H1 (cell line): ENCODE data around the gene MAPT. TPM values are rescaled to one million over a fixed set of nuclear protein-coding genes. Genes with fewer than 3 reads are reported as not detected.

Source experiments
- CTCF ChIA-PET: fragments of 300-600 bp; sonication (Branson Sonifier 250); formaldehyde crosslinking; loops from one replicate; lab custom pipeline; 2021; ENCODE audit not compliant: partially characterized antibody; lab: Charles Lee
- POLR2A ChIA-PET: fragments of 300-600 bp; sonication (Branson Sonifier 250); formaldehyde crosslinking; loops from one replicate; lab custom pipeline; 2021; ENCODE audit warnings: inconsistent platforms; ENCODE audit not compliant: partially characterized antibody; lab: Charles Lee
- DNase-seq, 2 experiments: peaks; one replicate each; pipeline versions ENCODE4 v3.0.0 to v3.0.0-alpha.2; 2010 to 2022; ENCODE audit warnings: low spot score in 2 of 2, low read depth in 1 of 2, mixed read lengths in 1 of 2
- FAIRE-seq: peaks from 2 replicates; lab custom pipeline; 2011; peaks lifted over from hg19 to GRCh38; lab: Jason Lieb, UNC
- H2AFZ ChIP-seq: 2 replicates; pipeline ENCODE4 v1.8.1; 2012; ENCODE audit warnings: low read length, inconsistent platforms
- H2AK5ac ChIP-seq: 2 replicates; pipeline ENCODE4 v1.6.1; 2013; ENCODE audit warnings: low read depth, low read length
- H2BK120ac ChIP-seq: replicated peaks from 2 replicates; pipeline ENCODE3; 2013; ENCODE audit warnings: low read depth, low read length, inconsistent platforms
- H2BK12ac ChIP-seq: 2 replicates; pipeline ENCODE4 v1.6.1; 2013; ENCODE audit warnings: low read depth, low read length
- H2BK15ac ChIP-seq: 2 replicates; pipeline ENCODE4 v1.6.1; 2013; ENCODE audit warnings: low read length
- H2BK20ac ChIP-seq: 2 replicates; pipeline ENCODE4 v1.6.1; 2013; ENCODE audit warnings: low read length
- H2BK5ac ChIP-seq: 2 replicates; pipeline ENCODE4 v1.6.1; 2013; ENCODE audit warnings: low read depth, low read length
- H3K14ac ChIP-seq: 2 replicates; pipeline ENCODE4 v1.6.1; 2013; ENCODE audit warnings: inconsistent platforms; ENCODE audit not compliant: insufficient read length
- H3K18ac ChIP-seq: 2 replicates; pipeline ENCODE4 v1.6.1; 2013; ENCODE audit warnings: low read length; ENCODE audit errors: extremely low read depth
- H3K23ac ChIP-seq: 2 replicates; pipeline ENCODE4 v1.6.1; 2013; ENCODE audit warnings: inconsistent platforms; ENCODE audit not compliant: insufficient read length
- H3K23me2 ChIP-seq: 2 replicates; pipeline ENCODE4 v1.6.1; 2013; ENCODE audit warnings: low read depth, low read length
- H3K27ac ChIP-seq: 2 replicates; pipeline ENCODE4 v1.6.1; 2011; ENCODE audit warnings: low read depth, low read length, inconsistent platforms
- H3K27me3 ChIP-seq, 4 experiments: replicated peaks in 1 of 4; 1 replicate in 1 of 4; 2 replicates in 3 of 4; pipeline versions ENCODE4 v1.6.1 to v1.8.1; 2011 to 2013; ENCODE audit warnings: low read length in 3 of 4, mild to moderate bottlenecking in 3 of 4, inconsistent platforms in 2 of 4, mixed read lengths in 2 of 4, moderate library complexity in 1 of 4; ENCODE audit not compliant: control insufficient read depth in 3 of 4, insufficient read depth in 3 of 4; ENCODE audit errors: extremely low read depth in 1 of 4
- H3K36me3 ChIP-seq, 4 experiments: 2 replicates each; pipeline versions ENCODE4 v1.6.1 to v1.8.1; 2011 to 2013; ENCODE audit warnings: mild to moderate bottlenecking in 4 of 4, low read length in 3 of 4, moderate library complexity in 2 of 4, control low read depth in 1 of 4, inconsistent platforms in 1 of 4; ENCODE audit not compliant: insufficient read depth in 4 of 4, control insufficient read depth in 2 of 4
- H3K4ac ChIP-seq: replicated peaks from 2 replicates; pipeline ENCODE3; 2013; ENCODE audit warnings: low read length, low read depth, mixed read lengths, inconsistent platforms; ENCODE audit not compliant: insufficient read length
- H3K4me1 ChIP-seq, 4 experiments: replicated peaks in 1 of 4; 1 replicate in 1 of 4; 2 replicates in 3 of 4; pipeline versions ENCODE4 v1.6.1 to v1.8.1; 2011 to 2013; ENCODE audit warnings: low read length in 3 of 4, inconsistent platforms in 2 of 4, mixed read lengths in 1 of 4; ENCODE audit not compliant: insufficient read depth in 4 of 4, control insufficient read depth in 3 of 4
- H3K4me2 ChIP-seq, 2 experiments: 2 replicates each; pipeline versions ENCODE4 v1.6.1 to v1.8.1; 2011 to 2013; ENCODE audit warnings: low read depth in 2 of 2, low read length in 2 of 2, control low read depth in 1 of 2, inconsistent platforms in 1 of 2, mild to moderate bottlenecking in 1 of 2; ENCODE audit not compliant: insufficient read depth in 1 of 2
- H3K4me3 ChIP-seq, 4 experiments: fragments of 200-600, 300-600 bp in 1 of 4; sonication (generic), shearing (Covaris generic), sonication (Bioruptor Twin) in 1 of 4; 2 replicates each; pipeline versions ENCODE4 v1.5.1 to v1.8.1; 2011 to 2016; ENCODE audit warnings: low read length in 4 of 4, low read depth in 3 of 4, control low read depth in 2 of 4, inconsistent platforms in 2 of 4, mild to moderate bottlenecking in 2 of 4, mixed read lengths in 1 of 4, moderate library complexity in 1 of 4; ENCODE audit not compliant: insufficient read depth in 2 of 4; ENCODE audit errors: extremely low read depth in 1 of 4
- H3K56ac ChIP-seq: replicated peaks from 2 replicates; pipeline ENCODE3; 2013; ENCODE audit warnings: low read depth, mild to moderate bottlenecking, mixed read lengths, low read length, inconsistent platforms; ENCODE audit not compliant: insufficient read length
- H3K79me1 ChIP-seq: 2 replicates; pipeline ENCODE4 v1.6.1; 2013; ENCODE audit warnings: low read depth, low read length, control low read depth
- H3K79me2 ChIP-seq, 2 experiments: 2 replicates each; pipeline versions ENCODE4 v1.6.1 to v1.8.1; 2012 to 2013; ENCODE audit warnings: low read length in 2 of 2, mild to moderate bottlenecking in 2 of 2, inconsistent platforms in 1 of 2; ENCODE audit not compliant: insufficient read depth in 2 of 2, control insufficient read depth in 1 of 2
- H3K9ac ChIP-seq, 4 experiments: replicated peaks in 1 of 4; 1 replicate in 1 of 4; 2 replicates in 3 of 4; pipeline versions ENCODE4 v1.6.1 to v1.8.1; 2011 to 2013; ENCODE audit warnings: low read depth in 3 of 4, low read length in 3 of 4, control low read depth in 2 of 4, mild to moderate bottlenecking in 2 of 4, moderate library complexity in 2 of 4, inconsistent platforms in 1 of 4; ENCODE audit errors: extremely low read depth in 1 of 4
- H3K9me3 ChIP-seq, 2 experiments: 2 replicates each; pipeline versions ENCODE4 v1.6.1 to v1.8.1; 2012 to 2013; ENCODE audit warnings: mild to moderate bottlenecking in 2 of 2, moderate library complexity in 2 of 2, control low read depth in 1 of 2, inconsistent platforms in 1 of 2, low read depth in 1 of 2, low read length in 1 of 2, mixed read lengths in 1 of 2; ENCODE audit not compliant: insufficient read depth in 2 of 2
- H4K20me1 ChIP-seq, 2 experiments: replicated peaks in 1 of 2; 2 replicates each; pipeline versions ENCODE3 to v1.8.1; 2011 to 2013; ENCODE audit warnings: inconsistent platforms in 2 of 2, low read length in 2 of 2, mild to moderate bottlenecking in 1 of 2; ENCODE audit not compliant: insufficient read depth in 2 of 2, control insufficient read depth in 1 of 2
- H4K5ac ChIP-seq: 2 replicates; pipeline ENCODE4 v1.6.1; 2013; ENCODE audit warnings: low read length, low read depth, mixed read lengths, inconsistent platforms; ENCODE audit not compliant: insufficient read length
- H4K8ac ChIP-seq: 2 replicates; pipeline ENCODE4 v1.8.0; 2013; ENCODE audit warnings: mild to moderate bottlenecking, moderate library complexity, low read length, inconsistent platforms; ENCODE audit not compliant: insufficient read depth; ENCODE audit errors: extremely low read depth
- H4K91ac ChIP-seq: replicated peaks from 2 replicates; pipeline ENCODE3; 2013; ENCODE audit warnings: low read length, mixed read lengths, inconsistent platforms; ENCODE audit not compliant: insufficient read length
- CEBPB ChIP-seq: IDR thresholded peaks from 2 replicates; pipeline ENCODE4 v1.6.1; 2012; ENCODE audit warnings: low read depth, low read length
- EP300 ChIP-seq, 2 experiments: IDR thresholded peaks; 1 replicate in 1 of 2; 2 replicates in 1 of 2; pipeline ENCODE4 v1.6.1; 2011 to 2012; ENCODE audit warnings: low read depth in 2 of 2, low read length in 2 of 2, mild to moderate bottlenecking in 2 of 2, borderline replicate concordance in 1 of 2, inconsistent platforms in 1 of 2, moderate library complexity in 1 of 2
- EZH2 ChIP-seq: fragments of 200-600 bp; sonication (generic); IDR thresholded peaks from 2 replicates; pipeline ENCODE4 v1.7.1; 2012; ENCODE audit warnings: low read depth, mild to moderate bottlenecking, moderate library complexity, low read length, inconsistent platforms; ENCODE audit not compliant: severe bottlenecking
- HDAC2 ChIP-seq, 2 experiments: fragments of 300-600 bp in 1 of 2; sonication (generic) in 1 of 2; IDR thresholded peaks; 2 replicates each; pipeline ENCODE4 v1.6.1; 2011 to 2012; ENCODE audit warnings: low read depth in 2 of 2, low read length in 2 of 2, mild to moderate bottlenecking in 2 of 2, moderate library complexity in 2 of 2, borderline replicate concordance in 1 of 2, inconsistent platforms in 1 of 2
- JUN ChIP-seq: IDR thresholded peaks from 2 replicates; pipeline ENCODE4 v1.6.1; 2011; ENCODE audit warnings: low read depth, mild to moderate bottlenecking, improper control_type of control experiment, low read length
- SIN3A ChIP-seq, 2 experiments: IDR thresholded peaks in 1 of 2; conservative IDR thresholded peaks in 1 of 2; 2 replicates each; pipeline ENCODE4 v1.6.1; 2011 to 2012; ENCODE audit warnings: low read length in 2 of 2, improper control_type of control experiment in 1 of 2, low read depth in 1 of 2, mild to moderate bottlenecking in 1 of 2
- SUZ12 ChIP-seq: fragments of 200-600 bp; sonication (generic); IDR thresholded peaks from 2 replicates; pipeline ENCODE4 v1.6.1; 2012; ENCODE audit warnings: mild to moderate bottlenecking, inconsistent platforms, low read length, moderate library complexity, mixed read lengths
- TEAD4 ChIP-seq: IDR thresholded peaks from 2 replicates; pipeline ENCODE4 v1.6.1; 2012; ENCODE audit warnings: low read depth, low read length, inconsistent platforms, mixed read lengths
- WGBS, 2 experiments: shearing (Covaris generic) in 1 of 2; methylation state at CpG; one replicate each; pipeline versions ENCODE4 v1.1.6 to v1.1.7; 2013 to 2015; ENCODE audit warnings: low lambda C conversion rate in 2 of 2, mixed read lengths in 2 of 2, inconsistent platforms in 1 of 2, low coverage in 1 of 2, missing lambda C conversion rate in 1 of 2; ENCODE audit not compliant: insufficient replicate concordance in 2 of 2, insufficient coverage in 1 of 2, insufficient read length in 1 of 2; ENCODE audit errors: extremely low coverage in 1 of 2, missing lambda C conversion rate in 1 of 2; 5-methylcytosine and 5-hydroxymethylcytosine counted together
- polyA plus RNA-seq, 7 experiments: library from polyadenylated mRNA; depleted of rRNA in 3 of 7; stranded (reverse) in 5 of 7; unstranded in 2 of 7; fragments of >200 nt in 5 of 7; fragments of 200-250 nt in 2 of 7; gene quantifications; 1 replicate in 5 of 7; 2 replicates in 1 of 7; 4 replicates in 1 of 7; pipeline versions ENCODE4 v1.2.1 to v1.2.3, GENCODE V29; 2011 to 2013; ENCODE audit warnings: missing spikeins in 2 of 7, mixed read lengths in 2 of 7
- total RNA-seq: library from RNA; stranded (reverse); fragmentation: NEBNext Ultra II Directional; extraction: Animal tissue kit (Norgen Biotek cat#: 25700); gene quantifications from 2 replicates; pipeline ENCODE4 v1.2.1, GENCODE V29; 2021

The MAPT gene
- total and polyA plus RNA-seq, 2 of the 8 experiments (the other 6 are each of a cell fraction or from before 2014, with no cell fraction given) = 0.54 to 1.7 TPM

GRCh38 chr17:45857977-45858708, 36.2 kb upstream of the MAPT start:
- FAIRE-seq = peak; percentile 71
- 66% methylated on average over 10 of the region's 10 CpGs; no CpG with 5 or more reads in 1 of the 2 experiments for WGBS, 2 experiments
- CTCF ChIA-PET = interaction anchor here (0.9 to 2.0 kb wide), 9 partner anchors 9 to 217 kb away, joined by 3 to 7 read pairs (median 3); no protein-coding TSS in a partner anchor

More at GRCh38 chr17:45857977-45858708, 36.2 kb upstream of the MAPT start:
- DNase-seq = peak in 1 of 2 experiments; percentile 70
- H3K79me2 ChIP-seq = no peaks in the 10 kb centered on the region
- no peak overlapping the region for H3K23ac ChIP-seq
- no peaks in the 10 kb centered on the region for H3K23me2 ChIP-seq
- no peaks in the 10 kb centered on the region for H3K79me1 ChIP-seq
- no peak overlapping the region for H3K4ac ChIP-seq
- no peak overlapping the region for H4K5ac ChIP-seq
- H3K56ac ChIP-seq = no peak overlapping the region
- no peak overlapping the region for H3K4me2 ChIP-seq
- POLR2A ChIA-PET = interaction anchor here (1.0 kb wide), 1 partner anchor 12 kb away, joined by 3 read pairs; no protein-coding TSS in a partner anchor
- H4K91ac ChIP-seq = no peak overlapping the region
- H2BK12ac ChIP-seq = no peak overlapping the region
- H2BK20ac ChIP-seq = no peak overlapping the region
- H3K9me3 ChIP-seq = no peaks in the 10 kb centered on the region
- H4K8ac ChIP-seq = no peak overlapping the region
- no peak overlapping the region for H3K18ac ChIP-seq
- H3K9ac ChIP-seq = peak overlapping the region in 1 of 4 experiments; percentile 22; a peak in 1 of 7 replicates
- no peak overlapping the region for H3K4me3 ChIP-seq
- no peaks in the 10 kb centered on the region for H3K4me1 ChIP-seq
- H3K14ac ChIP-seq = no peak overlapping the region
- no peak overlapping the region for H2BK5ac ChIP-seq
- H2AK5ac ChIP-seq = no peak overlapping the region
- H3K27me3 ChIP-seq = no peaks in the 10 kb centered on the region
- no peak overlapping the region for H3K27ac ChIP-seq
- no peaks in the 10 kb centered on the region; a peak in 1 of 8 replicates for H3K36me3 ChIP-seq
- peaks cover 0 to 1% of the 10 kb centered on the region in 2 experiments for H4K20me1 ChIP-seq
- no peak for TF ChIP-seq SUZ12
- TF ChIP-seq EZH2 = no peak
- TF ChIP-seq TEAD4 = peak; percentile 96
- no peak for TF ChIP-seq EP300 (IDR thresholded peaks at IDR 0.05; ENCODE audit: borderline replicate concordance in 1 of 2, low read depth in 2 of 2, low read length in 2 of 2)
- no peak for TF ChIP-seq JUN
- TF ChIP-seq SIN3A (conservative IDR thresholded peaks at IDR 0.05 in 1 of 2, IDR thresholded peaks at IDR 0.05 in 1 of 2; ENCODE audit: low read depth in 1 of 2, low read length in 2 of 2) = peak; percentile 43 to 76; a peak in 1 of 4 replicates
- peak in 1 of 2 experiments; percentile 79; a peak in 1 of 4 replicates for TF ChIP-seq HDAC2 (IDR thresholded peaks at IDR 0.05; ENCODE audit: borderline replicate concordance in 1 of 2, low read depth in 2 of 2, low read length in 2 of 2)
- no peak for TF ChIP-seq CEBPB
- TF ChIP-seq, all 59 proteins: peak for 3
- no peak overlapping the region for H2AFZ ChIP-seq
- H2BK15ac ChIP-seq = no peak overlapping the region
- H2BK120ac ChIP-seq = no peak overlapping the region
